Effector memory CD4-positive, alpha-beta T cell (primary cell): ENCODE data around the gene PANX2.

Experiments
- DNase-seq, 3 donors: peaks; one replicate each; pipeline ENCODE4 v3.0.0-alpha.2; 2020
- H3K27ac ChIP-seq: 2 replicates; pipeline ENCODE4 v1.7.0; 2013; ENCODE audit warnings: mild to moderate bottlenecking, low read length, moderate library complexity; ENCODE audit not compliant: insufficient read depth, poor library complexity, severe bottlenecking
- H3K27me3 ChIP-seq: replicated peaks from 2 replicates; pipeline ENCODE4 v1.7.0; 2013; ENCODE audit warnings: mild to moderate bottlenecking, low read length; ENCODE audit not compliant: insufficient read depth, control insufficient read depth, poor library complexity, severe bottlenecking
- H3K36me3 ChIP-seq: 2 replicates; pipeline ENCODE4 v1.7.0; 2013; ENCODE audit warnings: mild to moderate bottlenecking, low read length, moderate library complexity; ENCODE audit not compliant: control insufficient read depth, insufficient read depth
- H3K4me1 ChIP-seq: 2 replicates; pipeline ENCODE4 v1.7.0; 2013; ENCODE audit warnings: low read length, mild to moderate bottlenecking; ENCODE audit not compliant: control insufficient read depth, insufficient read depth, poor library complexity, severe bottlenecking
- H3K4me3 ChIP-seq: 2 replicates; pipeline ENCODE4 v1.7.0; 2013; ENCODE audit warnings: low read length, low read depth, mild to moderate bottlenecking; ENCODE audit not compliant: insufficient read depth, poor library complexity, severe bottlenecking
- H3K9me3 ChIP-seq: 2 replicates; pipeline ENCODE4 v1.7.0; 2013; ENCODE audit warnings: mild to moderate bottlenecking, low read length, moderate library complexity; ENCODE audit not compliant: control insufficient read depth

The PANX2 gene

GRCh38 chr22:50138988-50139387 is 31.5 kb upstream of the PANX2 start:
- DNase-seq, result no peak
- no peak overlapping the region for H3K4me3 ChIP-seq
- no peaks in the 10 kb centered on the region for H3K9me3 ChIP-seq
- no peaks in the 10 kb centered on the region for H3K4me1 ChIP-seq
- H3K27ac ChIP-seq, result no peak overlapping the region
- no peaks in the 10 kb centered on the region for H3K36me3 ChIP-seq
- H3K27me3 ChIP-seq, result peaks cover 4% of the 10 kb centered on the region

GRCh38 chr22:50139843-50140415 is 30.6 kb upstream of the PANX2 start:
- no peaks in the 10 kb centered on the region for H3K9me3 ChIP-seq
- no peak overlapping the region for H3K4me3 ChIP-seq
- DNase-seq, result no peak
- H3K4me1 ChIP-seq, result no peaks in the 10 kb centered on the region
- H3K27ac ChIP-seq, result no peak overlapping the region
- H3K36me3 ChIP-seq, result no peaks in the 10 kb centered on the region
- peaks cover 4% of the 10 kb centered on the region for H3K27me3 ChIP-seq

DNA sequence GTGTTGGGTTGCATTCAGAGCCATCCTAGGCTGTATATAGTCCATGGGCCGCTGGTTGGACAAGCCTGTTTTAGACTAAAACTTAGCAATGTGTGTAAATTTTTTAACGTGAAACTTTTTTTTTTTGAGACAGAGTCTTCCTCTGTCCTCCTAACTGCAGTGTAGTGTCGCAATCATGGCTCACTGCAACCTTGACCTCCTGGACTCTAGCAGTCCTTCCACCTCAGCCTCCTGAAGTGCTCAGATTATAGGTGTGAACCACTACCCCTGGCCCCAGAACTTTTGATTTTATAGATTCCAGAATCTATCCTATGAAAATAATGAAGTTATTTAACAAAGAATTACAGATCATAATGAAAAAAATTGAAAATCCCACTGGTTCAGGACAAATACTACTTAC is 29.9 kb upstream of the PANX2 start:
- no peak for DNase-seq
- no peak overlapping the region for H3K27ac ChIP-seq
- H3K36me3 ChIP-seq, result no peaks in the 10 kb centered on the region
- no peak overlapping the region for H3K4me3 ChIP-seq
- no peaks in the 10 kb centered on the region for H3K9me3 ChIP-seq
- H3K4me1 ChIP-seq, result no peaks in the 10 kb centered on the region
- H3K27me3 ChIP-seq, result peaks cover 4% of the 10 kb centered on the region

GRCh38 chr22:50141462-50141861 is 29.1 kb upstream of the PANX2 start:
- Histone ChIP-seq H3K27ac (no peak overlapping the region), H3K4me3 (no peak overlapping the region), H3K27me3 (peaks cover 4% of the 10 kb centered on the region), H3K36me3 (no peaks in the 10 kb centered on the region), H3K4me1 (no peaks in the 10 kb centered on the region), H3K9me3 (no peaks in the 10 kb centered on the region)
- DNase-seq, result no peak

- H3K4me1 ChIP-seq, result no peaks in the 10 kb centered on the region
- no peak overlapping the region for H3K27ac ChIP-seq
- DNase-seq, result no peak
- H3K9me3 ChIP-seq, result no peaks in the 10 kb centered on the region
- no peak overlapping the region for H3K4me3 ChIP-seq
- H3K36me3 ChIP-seq, result no peaks in the 10 kb centered on the region
- H3K27me3 ChIP-seq, result peaks cover 4% of the 10 kb centered on the region
These were observed 28.6 kb upstream of the PANX2 start for GRCh38 chr22:50141891-50142363.

GRCh38 chr22:50143096-50143495 is 27.4 kb upstream of the PANX2 start:
- Histone ChIP-seq H3K4me1 (no peaks in the 10 kb centered on the region), H3K4me3 (no peak overlapping the region), H3K27me3 (peaks cover 4% of the 10 kb centered on the region), H3K36me3 (no peaks in the 10 kb centered on the region), H3K27ac (no peak overlapping the region), H3K9me3 (no peaks in the 10 kb centered on the region)
- DNase-seq, result no peak

- Histone ChIP-seq H3K36me3 (no peaks in the 10 kb centered on the region), H3K4me3 (no peak overlapping the region), H3K9me3 (no peaks in the 10 kb centered on the region), H3K4me1 (no peaks in the 10 kb centered on the region), H3K27me3 (peaks cover 4% of the 10 kb centered on the region), H3K27ac (no peak overlapping the region)
- no peak for DNase-seq
These were observed 26.4 kb upstream of the PANX2 start for GRCh38 chr22:50144005-50144614.

- Histone ChIP-seq H3K4me1 (no peaks in the 10 kb centered on the region), H3K36me3 (no peaks in the 10 kb centered on the region), H3K9me3 (no peaks in the 10 kb centered on the region), H3K27ac (no peak overlapping the region), H3K4me3 (no peak overlapping the region), H3K27me3 (peaks cover 4% of the 10 kb centered on the region)
- DNase-seq, result no peak
These were observed 24.7 kb upstream of the PANX2 start for GRCh38 chr22:50145721-50146438.

GRCh38 chr22:50146439-50147238 is 23.9 kb upstream of the PANX2 start:
- Histone ChIP-seq H3K9me3 (no peaks in the 10 kb centered on the region), H3K4me3 (no peak overlapping the region), H3K4me1 (no peaks in the 10 kb centered on the region), H3K27me3 (peaks cover 4% of the 10 kb centered on the region), H3K27ac (no peak overlapping the region), H3K36me3 (no peaks in the 10 kb centered on the region)
- no peak for DNase-seq
